Epithelial cell of esophagus (primary cell): ENCODE measurements around the gene RBKS.

Experiments
- DNase-seq: peaks from one replicate; pipeline ENCODE4 v3.0.0; 2010; ENCODE audit warnings: low read depth
- H3K4me3 ChIP-seq: 2 replicates; pipeline ENCODE4 v1.5.1; 2011; ENCODE audit warnings: mild to moderate bottlenecking, low read length, control low read depth
- CTCF ChIP-seq: IDR thresholded peaks from 2 replicates; pipeline ENCODE4 v1.5.1; 2011; ENCODE audit warnings: low read depth, mild to moderate bottlenecking, low read length, control low read depth, inconsistent platforms; ENCODE audit not compliant: insufficient read depth; ENCODE audit errors: missing control alignments

Gene RBKS

GRCh38 chr2:27854229-27854862 is 35.8 kb downstream of the RBKS start:
- no peak for DNase-seq
- H3K4me3 ChIP-seq, result no peak overlapping the region
- no peak for TF ChIP-seq CTCF

DNA sequence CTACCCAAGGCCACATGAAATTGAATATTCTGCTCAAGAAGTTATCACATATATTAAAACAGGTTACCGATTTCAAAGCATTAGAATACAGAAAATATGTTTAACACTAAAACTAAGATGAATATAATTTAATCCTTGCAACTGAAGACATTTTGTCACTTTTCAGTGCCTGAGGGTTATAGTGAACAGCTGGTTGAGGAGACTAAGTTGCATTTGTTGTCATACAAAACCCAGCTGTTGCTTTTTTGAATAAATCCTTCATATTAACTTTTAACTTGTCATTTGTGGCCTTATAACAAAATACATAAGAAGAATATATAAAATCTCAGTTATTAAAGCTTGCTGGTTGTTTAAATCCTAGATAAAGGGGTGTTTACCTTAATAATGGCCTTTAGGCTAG is 37.5 kb downstream of the RBKS start:
- no peak for DNase-seq
- no peak for TF ChIP-seq CTCF
- H3K4me3 ChIP-seq, result no peak overlapping the region

GRCh38 chr2:27849558-27850205 is 40.5 kb downstream of the RBKS start:
- TF ChIP-seq CTCF, result no peak
- DNase-seq, result no peak
- no peak overlapping the region for H3K4me3 ChIP-seq

- no peak overlapping the region for H3K4me3 ChIP-seq
- DNase-seq, result no peak
- TF ChIP-seq CTCF, result no peak
These were observed 42.9 kb downstream of the RBKS start for GRCh38 chr2:27847333-27847732.

DNA sequence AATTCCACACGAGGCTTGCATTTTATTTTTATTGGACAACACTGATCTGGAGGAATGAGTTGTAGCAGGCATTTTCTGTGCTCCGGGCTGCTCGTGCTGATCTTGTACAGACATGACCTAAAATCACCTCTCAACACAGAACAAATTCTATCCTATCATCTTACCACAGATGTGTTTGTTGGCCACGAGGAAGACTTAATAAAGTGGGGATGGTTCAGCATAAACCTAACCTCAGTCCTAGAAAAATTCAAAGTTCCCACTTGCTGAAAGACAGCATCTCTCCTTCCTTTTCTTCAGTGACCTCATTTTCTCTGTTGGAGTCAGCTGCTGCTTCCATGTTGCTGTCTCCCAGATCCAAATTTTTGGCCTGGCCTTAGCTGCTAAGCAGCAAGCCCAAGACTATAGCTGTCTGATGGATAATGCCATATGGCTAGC is 45.3 kb downstream of the RBKS start:
- TF ChIP-seq CTCF, result no peak
- no peak overlapping the region for H3K4me3 ChIP-seq
- peak; percentile 73 for DNase-seq

GRCh38 chr2:27843992-27844391 is 46.2 kb downstream of the RBKS start:
- H3K4me3 ChIP-seq, result no peak overlapping the region
- peak; percentile 81 for DNase-seq
- TF ChIP-seq CTCF, result no peak

- no peak for TF ChIP-seq CTCF
- no peak overlapping the region for H3K4me3 ChIP-seq
- no peak for DNase-seq
These were observed 47.3 kb downstream of the RBKS start for GRCh38 chr2:27842894-27843293.
